GM23338 (cell line): ENCODE measurements around the gene USP30. TPM values are rescaled to one million over a fixed set of nuclear protein-coding genes. Genes with fewer than 3 reads are reported as not detected.

Source experiments
- ATAC-seq: fragments of 200-7000 bp; cut with Tn5 transposase; 3 replicates; pipeline ENCODE4 v1.9.1; 2020
- DNase-seq: peaks from one replicate; pipeline ENCODE4 v3.0.0-alpha.2; 2015; ENCODE audit warnings: low spot score
- H2AFZ ChIP-seq: fragments of 200-600 bp; sonication (generic); 2 replicates; pipeline ENCODE4 v1.8.0; 2016; ENCODE audit warnings: antibody characterized with exemption, mild to moderate bottlenecking, moderate library complexity
- H3F3A ChIP-seq: fragments of 200-600 bp; sonication (generic); replicated peaks from 2 replicates; pipeline ENCODE4 v1.8.0; 2017; ENCODE audit warnings: antibody characterized with exemption, mixed run types, low read depth
- H3K27ac ChIP-seq: fragments of 200-600 bp; sonication (generic); 2 replicates; pipeline ENCODE4 v1.6.1; 2016; ENCODE audit warnings: low read depth
- H3K27me3 ChIP-seq: fragments of 200-600 bp; sonication (generic); 2 replicates; pipeline ENCODE4 v1.8.0; 2016; ENCODE audit warnings: mild to moderate bottlenecking, mixed run types, moderate library complexity; ENCODE audit not compliant: insufficient read depth
- H3K36me3 ChIP-seq: fragments of 200-600 bp; sonication (generic); 2 replicates; pipeline ENCODE4 v1.8.0; 2016; ENCODE audit warnings: mild to moderate bottlenecking; ENCODE audit not compliant: insufficient read depth
- H3K4me1 ChIP-seq: fragments of 200-600 bp; sonication (generic); 2 replicates; pipeline ENCODE4 v1.8.0; 2016; ENCODE audit warnings: mild to moderate bottlenecking, moderate library complexity; ENCODE audit not compliant: insufficient read depth
- H3K4me2 ChIP-seq: fragments of 200-600 bp; sonication (generic); 2 replicates; pipeline ENCODE4 v1.7.1; 2017; ENCODE audit warnings: mixed run types
- H3K4me3 ChIP-seq: fragments of 200-600 bp; sonication (generic); 2 replicates; pipeline ENCODE4 v1.6.1; 2016; ENCODE audit warnings: mixed run types
- H3K79me2 ChIP-seq: fragments of 200-600 bp; sonication (generic); replicated peaks from 2 replicates; pipeline ENCODE4 v1.8.0; 2017; ENCODE audit warnings: mild to moderate bottlenecking; ENCODE audit not compliant: insufficient read depth
- H3K9me2 ChIP-seq: fragments of 200-600 bp; sonication (generic); 2 replicates; pipeline ENCODE4 v1.8.0; 2017; ENCODE audit not compliant: insufficient read depth
- H4K20me1 ChIP-seq: fragments of 200-600 bp; sonication (generic); replicated peaks from 2 replicates; pipeline ENCODE4 v1.8.0; 2017; ENCODE audit warnings: mild to moderate bottlenecking; ENCODE audit not compliant: insufficient read depth
- H3K27ac Mint-ChIP-seq: 2 replicates; pipeline ENCODE4 v1.8.0; 2020; ENCODE audit warnings: inconsistent platforms, mild to moderate bottlenecking, moderate library complexity, mixed read lengths
- H3K27me3 Mint-ChIP-seq: 3 replicates; pipeline ENCODE4 v1.8.0; 2022; ENCODE audit warnings: low read depth, mild to moderate bottlenecking, moderate library complexity, mixed read lengths, inconsistent platforms; ENCODE audit not compliant: insufficient read depth, poor library complexity
- H3K36me3 Mint-ChIP-seq: 3 replicates; pipeline ENCODE4 v1.8.0; 2021; ENCODE audit warnings: low read depth, mild to moderate bottlenecking, inconsistent platforms, moderate library complexity, mixed read lengths
- H3K4me1 Mint-ChIP-seq: 3 replicates; pipeline ENCODE4 v1.8.0; 2020; ENCODE audit warnings: mild to moderate bottlenecking, inconsistent platforms, mixed read lengths
- H3K4me3 Mint-ChIP-seq: 3 replicates; pipeline ENCODE4 v1.8.0; 2021; ENCODE audit warnings: moderate library complexity, mild to moderate bottlenecking, inconsistent platforms, mixed read lengths
- H3K9me3 Mint-ChIP-seq: 3 replicates; pipeline ENCODE4 v1.8.0; 2020; ENCODE audit warnings: moderate library complexity, mild to moderate bottlenecking, inconsistent platforms, mixed read lengths
- EZH2phosphoT487 ChIP-seq: fragments of 200-600 bp; sonication (generic); IDR thresholded peaks from one replicate; pipeline ENCODE4 v1.8.1; 2018; ENCODE audit warnings: antibody characterized with exemption; ENCODE audit not compliant: unreplicated experiment
- JUNB ChIP-seq: IDR thresholded peaks from one replicate; pipeline ENCODE4 v1.6.1; 2016; ENCODE audit warnings: antibody characterized with exemption; ENCODE audit not compliant: unreplicated experiment
- NANOG ChIP-seq: IDR thresholded peaks from 2 replicates; pipeline ENCODE4 v1.6.1; 2016; ENCODE audit warnings: antibody characterized with exemption, borderline replicate concordance
- STAT1 ChIP-seq: IDR thresholded peaks from one replicate; pipeline ENCODE4 v1.6.1; 2016; ENCODE audit warnings: antibody characterized with exemption; ENCODE audit not compliant: unreplicated experiment
- ZNF331 ChIP-seq: fragments of 250-450 bp; sonication (Bioruptor Pico); IDR thresholded peaks from 2 replicates; pipeline ENCODE4 v1.5.0; 2020; ENCODE audit warnings: low read depth, mild to moderate bottlenecking, moderate library complexity
- polyA plus RNA-seq: library from polyadenylated mRNA; unstranded; fragments of >200 nt; fragmentation: Nextera tagmentation; extraction: Ambion mirVana; gene quantifications from 2 replicates; pipeline ENCODE4 v1.2.1, GENCODE V29; 2016
- total RNA-seq: library from RNA; depleted of rRNA; stranded (reverse); fragments of >200 nt; shearing (Covaris generic); gene quantifications from 2 replicates; pipeline ENCODE4 v1.2.3, GENCODE V29; 2014
- TF ChIP-seq, protein P1 (sequence below): IDR thresholded peaks from one replicate; pipeline ENCODE4 v1.6.1; 2018; ENCODE audit warnings: antibody characterized with exemption; ENCODE audit not compliant: unreplicated experiment
- TF ChIP-seq, protein P2 (sequence below): IDR thresholded peaks from 2 replicates; pipeline ENCODE4 v1.6.1; 2016; ENCODE audit warnings: antibody characterized with exemption
- TF ChIP-seq, protein P3 (sequence below), 2 experiments: fragments of 200-600 bp in 1 of 2; sonication (generic) in 1 of 2; conservative IDR thresholded peaks; 2 replicates each; pipeline versions ENCODE4 v1.5.1 to v1.6.1; 2016 to 2017; ENCODE audit warnings: antibody characterized with exemption in 2 of 2, low read depth in 2 of 2, mild to moderate bottlenecking in 2 of 2, moderate library complexity in 1 of 2
- TF ChIP-seq, protein P4 (sequence below): fragments of 250-450 bp; sonication (Bioruptor Pico); IDR thresholded peaks from 2 replicates; pipeline ENCODE4 v1.5.0; 2020; ENCODE audit warnings: mild to moderate bottlenecking, moderate library complexity

Gene USP30
- total and polyA plus RNA-seq, 2 experiments from 2014 or later: 2.9 to 6.1 TPM

DNA sequence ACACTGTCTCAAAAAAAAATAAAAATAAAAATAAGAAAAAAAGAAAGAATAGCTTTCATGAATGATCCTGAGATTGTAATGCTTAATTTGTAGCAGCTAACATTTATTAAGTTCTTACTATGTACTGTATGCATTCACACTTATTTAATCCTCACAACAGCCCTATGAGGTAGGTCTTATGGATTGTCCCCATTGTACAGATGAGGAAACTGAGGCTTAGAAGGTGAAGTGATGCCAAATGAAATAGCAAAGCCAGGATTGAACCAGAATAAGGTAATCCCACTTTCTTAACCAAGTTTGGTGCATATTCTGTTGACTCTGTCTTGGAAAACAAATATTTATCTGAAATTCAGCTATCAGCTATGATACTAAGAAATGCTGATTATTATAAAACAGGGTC lies 2.1 kb downstream of the USP30 start (continued):
- TF ChIP-seq, protein P1, sequence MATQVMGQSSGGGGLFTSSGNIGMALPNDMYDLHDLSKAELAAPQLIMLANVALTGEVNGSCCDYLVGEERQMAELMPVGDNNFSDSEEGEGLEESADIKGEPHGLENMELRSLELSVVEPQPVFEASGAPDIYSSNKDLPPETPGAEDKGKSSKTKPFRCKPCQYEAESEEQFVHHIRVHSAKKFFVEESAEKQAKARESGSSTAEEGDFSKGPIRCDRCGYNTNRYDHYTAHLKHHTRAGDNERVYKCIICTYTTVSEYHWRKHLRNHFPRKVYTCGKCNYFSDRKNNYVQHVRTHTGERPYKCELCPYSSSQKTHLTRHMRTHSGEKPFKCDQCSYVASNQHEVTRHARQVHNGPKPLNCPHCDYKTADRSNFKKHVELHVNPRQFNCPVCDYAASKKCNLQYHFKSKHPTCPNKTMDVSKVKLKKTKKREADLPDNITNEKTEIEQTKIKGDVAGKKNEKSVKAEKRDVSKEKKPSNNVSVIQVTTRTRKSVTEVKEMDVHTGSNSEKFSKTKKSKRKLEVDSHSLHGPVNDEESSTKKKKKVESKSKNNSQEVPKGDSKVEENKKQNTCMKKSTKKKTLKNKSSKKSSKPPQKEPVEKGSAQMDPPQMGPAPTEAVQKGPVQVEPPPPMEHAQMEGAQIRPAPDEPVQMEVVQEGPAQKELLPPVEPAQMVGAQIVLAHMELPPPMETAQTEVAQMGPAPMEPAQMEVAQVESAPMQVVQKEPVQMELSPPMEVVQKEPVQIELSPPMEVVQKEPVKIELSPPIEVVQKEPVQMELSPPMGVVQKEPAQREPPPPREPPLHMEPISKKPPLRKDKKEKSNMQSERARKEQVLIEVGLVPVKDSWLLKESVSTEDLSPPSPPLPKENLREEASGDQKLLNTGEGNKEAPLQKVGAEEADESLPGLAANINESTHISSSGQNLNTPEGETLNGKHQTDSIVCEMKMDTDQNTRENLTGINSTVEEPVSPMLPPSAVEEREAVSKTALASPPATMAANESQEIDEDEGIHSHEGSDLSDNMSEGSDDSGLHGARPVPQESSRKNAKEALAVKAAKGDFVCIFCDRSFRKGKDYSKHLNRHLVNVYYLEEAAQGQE: no peak

DNA sequence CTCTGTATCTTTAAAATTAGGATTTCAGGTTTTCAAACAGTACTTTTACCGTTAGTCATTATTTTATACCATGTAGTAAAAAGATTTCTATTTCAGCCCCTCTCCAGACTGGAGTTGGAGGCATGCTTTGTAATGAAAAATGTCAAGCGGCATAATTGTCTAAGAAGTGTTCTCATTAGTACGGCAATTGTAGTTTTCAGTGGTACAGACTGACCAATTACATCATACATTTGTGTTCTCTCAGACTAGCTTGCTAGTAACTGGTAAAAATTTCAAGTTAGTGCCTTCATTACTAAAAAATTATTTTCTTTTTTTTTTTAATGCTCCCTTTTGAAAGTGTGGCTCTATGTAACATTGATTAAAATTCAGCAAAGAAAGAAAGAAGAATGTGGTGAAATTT lies 4.5 kb downstream of the USP30 start:
- Mint-ChIP-seq H3K36me3 (no peaks in the 10 kb centered on the region), H3K4me1 (peaks cover 12% of the 10 kb centered on the region), H3K27ac (no peak overlapping the region), H3K4me3 (no peak overlapping the region), H3K9me3 (no peaks in the 10 kb centered on the region; the same call in 2 of the 3 replicates), H3K27me3 (peaks cover 2% of the 10 kb centered on the region)
- Histone ChIP-seq H4K20me1 (no peaks in the 10 kb centered on the region; the same call in 1 of the 2 replicates), H2AFZ (no peak overlapping the region), H3K27me3 (no peaks in the 10 kb centered on the region), H3K9me2 (no peaks in the 10 kb centered on the region), H3K27ac (no peak overlapping the region), H3K4me1 (peaks cover 9% of the 10 kb centered on the region; the same call in 1 of the 2 replicates), H3K79me2 (no peaks in the 10 kb centered on the region), H3K4me2 (no peak overlapping the region), H3K36me3 (no peaks in the 10 kb centered on the region), H3F3A (no peaks in the 10 kb centered on the region), H3K4me3 (no peak overlapping the region)
- DNase-seq (no peak), ATAC-seq (no peak)
- no peak for TF ChIP-seq STAT1
- TF ChIP-seq NANOG: no peak
- TF ChIP-seq, protein P2, sequence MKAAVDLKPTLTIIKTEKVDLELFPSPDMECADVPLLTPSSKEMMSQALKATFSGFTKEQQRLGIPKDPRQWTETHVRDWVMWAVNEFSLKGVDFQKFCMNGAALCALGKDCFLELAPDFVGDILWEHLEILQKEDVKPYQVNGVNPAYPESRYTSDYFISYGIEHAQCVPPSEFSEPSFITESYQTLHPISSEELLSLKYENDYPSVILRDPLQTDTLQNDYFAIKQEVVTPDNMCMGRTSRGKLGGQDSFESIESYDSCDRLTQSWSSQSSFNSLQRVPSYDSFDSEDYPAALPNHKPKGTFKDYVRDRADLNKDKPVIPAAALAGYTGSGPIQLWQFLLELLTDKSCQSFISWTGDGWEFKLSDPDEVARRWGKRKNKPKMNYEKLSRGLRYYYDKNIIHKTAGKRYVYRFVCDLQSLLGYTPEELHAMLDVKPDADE: no peak
- no peak for TF ChIP-seq ZNF331 (CRISPR knock-in tag)
- TF ChIP-seq, protein P3, sequence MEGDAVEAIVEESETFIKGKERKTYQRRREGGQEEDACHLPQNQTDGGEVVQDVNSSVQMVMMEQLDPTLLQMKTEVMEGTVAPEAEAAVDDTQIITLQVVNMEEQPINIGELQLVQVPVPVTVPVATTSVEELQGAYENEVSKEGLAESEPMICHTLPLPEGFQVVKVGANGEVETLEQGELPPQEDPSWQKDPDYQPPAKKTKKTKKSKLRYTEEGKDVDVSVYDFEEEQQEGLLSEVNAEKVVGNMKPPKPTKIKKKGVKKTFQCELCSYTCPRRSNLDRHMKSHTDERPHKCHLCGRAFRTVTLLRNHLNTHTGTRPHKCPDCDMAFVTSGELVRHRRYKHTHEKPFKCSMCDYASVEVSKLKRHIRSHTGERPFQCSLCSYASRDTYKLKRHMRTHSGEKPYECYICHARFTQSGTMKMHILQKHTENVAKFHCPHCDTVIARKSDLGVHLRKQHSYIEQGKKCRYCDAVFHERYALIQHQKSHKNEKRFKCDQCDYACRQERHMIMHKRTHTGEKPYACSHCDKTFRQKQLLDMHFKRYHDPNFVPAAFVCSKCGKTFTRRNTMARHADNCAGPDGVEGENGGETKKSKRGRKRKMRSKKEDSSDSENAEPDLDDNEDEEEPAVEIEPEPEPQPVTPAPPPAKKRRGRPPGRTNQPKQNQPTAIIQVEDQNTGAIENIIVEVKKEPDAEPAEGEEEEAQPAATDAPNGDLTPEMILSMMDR (conservative IDR thresholded peaks at IDR 0.05; ENCODE audit: low read depth in 2 of 2): no peak
- no peak for TF ChIP-seq EZH2phosphoT487
- TF ChIP-seq, protein P4, sequence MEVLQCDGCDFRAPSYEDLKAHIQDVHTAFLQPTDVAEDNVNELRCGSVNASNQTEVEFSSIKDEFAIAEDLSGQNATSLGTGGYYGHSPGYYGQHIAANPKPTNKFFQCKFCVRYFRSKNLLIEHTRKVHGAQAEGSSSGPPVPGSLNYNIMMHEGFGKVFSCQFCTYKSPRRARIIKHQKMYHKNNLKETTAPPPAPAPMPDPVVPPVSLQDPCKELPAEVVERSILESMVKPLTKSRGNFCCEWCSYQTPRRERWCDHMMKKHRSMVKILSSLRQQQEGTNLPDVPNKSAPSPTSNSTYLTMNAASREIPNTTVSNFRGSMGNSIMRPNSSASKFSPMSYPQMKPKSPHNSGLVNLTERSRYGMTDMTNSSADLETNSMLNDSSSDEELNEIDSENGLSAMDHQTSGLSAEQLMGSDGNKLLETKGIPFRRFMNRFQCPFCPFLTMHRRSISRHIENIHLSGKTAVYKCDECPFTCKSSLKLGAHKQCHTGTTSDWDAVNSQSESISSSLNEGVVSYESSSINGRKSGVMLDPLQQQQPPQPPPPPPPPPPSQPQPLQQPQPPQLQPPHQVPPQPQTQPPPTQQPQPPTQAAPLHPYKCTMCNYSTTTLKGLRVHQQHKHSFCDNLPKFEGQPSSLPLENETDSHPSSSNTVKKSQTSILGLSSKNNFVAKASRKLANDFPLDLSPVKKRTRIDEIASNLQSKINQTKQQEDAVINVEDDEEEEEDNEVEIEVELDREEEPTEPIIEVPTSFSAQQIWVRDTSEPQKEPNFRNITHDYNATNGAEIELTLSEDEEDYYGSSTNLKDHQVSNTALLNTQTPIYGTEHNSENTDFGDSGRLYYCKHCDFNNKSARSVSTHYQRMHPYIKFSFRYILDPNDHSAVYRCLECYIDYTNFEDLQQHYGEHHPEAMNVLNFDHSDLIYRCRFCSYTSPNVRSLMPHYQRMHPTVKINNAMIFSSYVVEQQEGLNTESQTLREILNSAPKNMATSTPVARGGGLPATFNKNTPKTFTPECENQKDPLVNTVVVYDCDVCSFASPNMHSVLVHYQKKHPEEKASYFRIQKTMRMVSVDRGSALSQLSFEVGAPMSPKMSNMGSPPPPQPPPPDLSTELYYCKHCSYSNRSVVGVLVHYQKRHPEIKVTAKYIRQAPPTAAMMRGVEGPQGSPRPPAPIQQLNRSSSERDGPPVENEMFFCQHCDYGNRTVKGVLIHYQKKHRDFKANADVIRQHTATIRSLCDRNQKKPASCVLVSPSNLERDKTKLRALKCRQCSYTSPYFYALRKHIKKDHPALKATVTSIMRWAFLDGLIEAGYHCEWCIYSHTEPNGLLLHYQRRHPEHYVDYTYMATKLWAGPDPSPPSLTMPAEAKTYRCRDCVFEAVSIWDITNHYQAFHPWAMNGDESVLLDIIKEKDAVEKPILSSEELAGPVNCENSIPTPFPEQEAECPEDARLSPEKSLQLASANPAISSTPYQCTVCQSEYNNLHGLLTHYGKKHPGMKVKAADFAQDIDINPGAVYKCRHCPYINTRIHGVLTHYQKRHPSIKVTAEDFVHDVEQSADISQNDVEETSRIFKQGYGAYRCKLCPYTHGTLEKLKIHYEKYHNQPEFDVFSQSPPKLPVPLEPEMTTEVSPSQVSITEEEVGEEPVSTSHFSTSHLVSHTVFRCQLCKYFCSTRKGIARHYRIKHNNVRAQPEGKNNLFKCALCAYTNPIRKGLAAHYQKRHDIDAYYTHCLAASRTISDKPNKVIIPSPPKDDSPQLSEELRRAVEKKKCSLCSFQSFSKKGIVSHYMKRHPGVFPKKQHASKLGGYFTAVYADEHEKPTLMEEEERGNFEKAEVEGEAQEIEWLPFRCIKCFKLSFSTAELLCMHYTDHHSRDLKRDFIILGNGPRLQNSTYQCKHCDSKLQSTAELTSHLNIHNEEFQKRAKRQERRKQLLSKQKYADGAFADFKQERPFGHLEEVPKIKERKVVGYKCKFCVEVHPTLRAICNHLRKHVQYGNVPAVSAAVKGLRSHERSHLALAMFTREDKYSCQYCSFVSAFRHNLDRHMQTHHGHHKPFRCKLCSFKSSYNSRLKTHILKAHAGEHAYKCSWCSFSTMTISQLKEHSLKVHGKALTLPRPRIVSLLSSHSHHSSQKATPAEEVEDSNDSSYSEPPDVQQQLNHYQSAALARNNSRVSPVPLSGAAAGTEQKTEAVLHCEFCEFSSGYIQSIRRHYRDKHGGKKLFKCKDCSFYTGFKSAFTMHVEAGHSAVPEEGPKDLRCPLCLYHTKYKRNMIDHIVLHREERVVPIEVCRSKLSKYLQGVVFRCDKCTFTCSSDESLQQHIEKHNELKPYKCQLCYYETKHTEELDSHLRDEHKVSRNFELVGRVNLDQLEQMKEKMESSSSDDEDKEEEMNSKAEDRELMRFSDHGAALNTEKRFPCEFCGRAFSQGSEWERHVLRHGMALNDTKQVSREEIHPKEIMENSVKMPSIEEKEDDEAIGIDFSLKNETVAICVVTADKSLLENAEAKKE (CRISPR knock-in tag): no peak
- no peak for TF ChIP-seq JUNB
